Measurements from ENCODE around the gene PCSK5. TPM values are rescaled to one million over a fixed set of nuclear protein-coding genes. Genes with fewer than 3 reads are reported as not detected.

PCSK5 gene
- total and polyA plus RNA-seq, 4 donors, result 0.58 to 3.6 (median 0.82) TPM

GRCh38 chr9:75903785-75904360 lies 13.4 kb downstream of the PCSK5 start:
- TF ChIP-seq YY1 (IDR thresholded peaks at IDR 0.05), result no peak
- no peak for TF ChIP-seq ATF3 (IDR thresholded peaks at IDR 0.05)
- TF ChIP-seq HNF4A (conservative IDR thresholded peaks at IDR 0.05), result no peak
- no peak for TF ChIP-seq GABPA (IDR thresholded peaks at IDR 0.05 in 1 of 2, conservative IDR thresholded peaks at IDR 0.05 in 1 of 2)
- no peak for TF ChIP-seq FOXA2 (IDR thresholded peaks at IDR 0.05)
- no peak for TF ChIP-seq MAX (IDR thresholded peaks at IDR 0.05)
- no peak for TF ChIP-seq HNF4G (IDR thresholded peaks at IDR 0.05)
- no peak for TF ChIP-seq JUND (IDR thresholded peaks at IDR 0.05)
- no peak for TF ChIP-seq CTCF (IDR thresholded peaks at IDR 0.05; ENCODE audit: low read depth, low read length, missing input control)
- no peaks in the 10 kb centered on the region for H3K4me1 ChIP-seq (ENCODE audit: control insufficient read depth in 4 of 4, insufficient read depth in 4 of 4, low read length in 3 of 4)
- WGBS, result 81% methylated on average over 5 of the region's 5 CpGs
- H3K9ac ChIP-seq (ENCODE audit: low read depth in 1 of 2, low read length in 2 of 2), result no peak overlapping the region
- H3K27me3 ChIP-seq (ENCODE audit: control insufficient read depth in 4 of 4, insufficient read depth in 4 of 4, low read length in 3 of 4), result no peaks in the 10 kb centered on the region
- H3K36me3 ChIP-seq (ENCODE audit: control insufficient read depth in 4 of 4, insufficient read depth in 3 of 4, low read depth in 1 of 4, low read length in 3 of 4), result no peaks in the 10 kb centered on the region
- DNase-seq (ENCODE audit: low spot score), result no peak
- no peak overlapping the region for H3K4me3 ChIP-seq (ENCODE audit: low read depth in 1 of 3, low read length in 3 of 3)
- H3K27ac ChIP-seq (ENCODE audit: low read depth in 1 of 2, low read length in 2 of 2), result no peak overlapping the region
- no peaks in the 10 kb centered on the region for H3K9me3 ChIP-seq (ENCODE audit: control insufficient read depth in 4 of 4, low read length in 3 of 4)

GRCh38 chr9:75904364-75904763 lies 13.9 kb downstream of the PCSK5 start:
- Histone ChIP-seq H3K27me3 (ENCODE audit: control insufficient read depth in 4 of 4, insufficient read depth in 4 of 4, low read length in 3 of 4) (no peaks in the 10 kb centered on the region), H3K4me1 (ENCODE audit: control insufficient read depth in 4 of 4, insufficient read depth in 4 of 4, low read length in 3 of 4) (no peaks in the 10 kb centered on the region), H3K9ac (ENCODE audit: low read depth in 1 of 2, low read length in 2 of 2) (no peak overlapping the region), H3K36me3 (ENCODE audit: control insufficient read depth in 4 of 4, insufficient read depth in 3 of 4, low read depth in 1 of 4, low read length in 3 of 4) (no peaks in the 10 kb centered on the region), H3K27ac (ENCODE audit: low read depth in 1 of 2, low read length in 2 of 2) (no peak overlapping the region), H3K4me3 (ENCODE audit: low read depth in 1 of 3, low read length in 3 of 3) (no peak overlapping the region), H3K9me3 (ENCODE audit: control insufficient read depth in 4 of 4, low read length in 3 of 4) (no peaks in the 10 kb centered on the region)
- no peak for DNase-seq (ENCODE audit: low spot score)
- no peak for TF ChIP-seq RAD21 (IDR thresholded peaks at IDR 0.05)
- no peak for TF ChIP-seq FOXA2 (IDR thresholded peaks at IDR 0.05)
- TF ChIP-seq ZBTB33 (IDR thresholded peaks at IDR 0.05), result no peak
- no peak for TF ChIP-seq RXRA (IDR thresholded peaks at IDR 0.05)
- no peak for TF ChIP-seq TAF1 (conservative IDR thresholded peaks at IDR 0.05)

GRCh38 chr9:75906531-75906930 lies 16.1 kb downstream of the PCSK5 start:
- Histone ChIP-seq H3K4me3 (ENCODE audit: low read depth in 1 of 3, low read length in 3 of 3) (no peak overlapping the region), H3K9me3 (ENCODE audit: control insufficient read depth in 4 of 4, low read length in 3 of 4) (no peaks in the 10 kb centered on the region), H3K9ac (ENCODE audit: low read depth in 1 of 2, low read length in 2 of 2) (no peak overlapping the region), H3K27me3 (ENCODE audit: control insufficient read depth in 4 of 4, insufficient read depth in 4 of 4, low read length in 3 of 4) (no peaks in the 10 kb centered on the region), H3K36me3 (ENCODE audit: control insufficient read depth in 4 of 4, insufficient read depth in 3 of 4, low read depth in 1 of 4, low read length in 3 of 4) (no peaks in the 10 kb centered on the region), H3K4me1 (ENCODE audit: control insufficient read depth in 4 of 4, insufficient read depth in 4 of 4, low read length in 3 of 4) (no peaks in the 10 kb centered on the region), H3K27ac (ENCODE audit: low read depth in 1 of 2, low read length in 2 of 2) (no peak overlapping the region)
- 98% methylated on average over 1 of the region's 1 CpG for WGBS
- DNase-seq (ENCODE audit: low spot score), result no peak
- no peak for TF ChIP-seq EGR1 (IDR thresholded peaks at IDR 0.05; ENCODE audit: low read depth in 2 of 2)
